ENCODE measurements around the gene RPL27A. TPM values are rescaled to one million over a fixed set of nuclear protein-coding genes. Genes with fewer than 3 reads are reported as not detected.

The RPL27A gene
- total RNA-seq, 1 experiment from 2014 or later = 1,055 TPM

DNA sequence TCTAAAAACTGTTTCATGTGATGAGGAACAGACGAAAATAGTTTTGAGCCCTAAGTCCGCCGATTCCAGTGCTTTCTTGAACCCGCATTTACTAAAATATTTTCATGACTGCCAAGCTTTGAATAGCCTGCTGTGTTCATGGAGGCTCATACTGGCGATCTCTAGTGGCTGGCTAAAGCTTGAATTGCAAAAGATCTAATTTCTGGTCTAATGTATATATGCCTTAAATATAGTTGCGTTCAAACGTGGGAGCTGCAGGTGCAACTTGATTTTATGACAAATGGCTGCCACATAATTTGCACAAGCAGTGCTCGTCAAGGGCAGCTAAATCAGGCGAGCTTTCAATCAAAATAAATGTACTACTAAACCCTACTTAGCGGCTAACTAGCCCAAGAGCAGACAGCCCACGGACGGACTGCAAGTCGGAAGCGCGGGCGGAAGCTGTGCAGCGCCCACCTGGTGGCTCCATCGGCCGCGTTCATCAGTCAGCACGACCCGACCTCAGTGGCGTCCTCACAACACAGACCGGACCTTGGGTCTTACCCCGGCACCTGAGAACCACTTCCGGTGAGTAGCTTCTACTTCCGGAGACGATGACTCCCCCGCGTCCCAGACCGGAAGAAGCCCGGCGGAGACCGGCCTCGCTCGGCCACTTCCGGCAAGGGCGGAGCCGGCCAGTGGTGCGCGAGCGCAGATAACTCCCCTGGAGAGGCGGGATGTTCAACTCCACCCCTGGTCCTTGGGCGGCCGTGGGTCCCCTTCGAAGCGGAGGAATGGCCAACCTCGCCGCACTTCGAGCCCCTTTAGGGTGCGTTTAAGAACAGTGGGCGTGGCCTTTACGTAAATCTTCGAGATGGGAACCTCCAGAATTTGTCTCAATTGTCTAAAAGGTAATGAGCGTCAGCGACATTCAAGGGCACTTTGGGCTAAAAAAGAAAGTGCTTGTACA is 6.1 kb downstream of the RPL27A start:
- intact Hi-C loops (cut with micrococcal nuclease) = loop anchor here (1.0 to 5.0 kb wide), 4 partner anchors 80 to 274 kb away; partner anchors contain the start of gene TMEM9B
- H3K4me1 ChIP-seq (ENCODE audit: control insufficient read depth in 1 of 2, insufficient read depth in 2 of 2, low read length in 2 of 2) = peaks cover 27 to 59% of the 10 kb centered on the region in 2 experiments
- TF ChIP-seq TCF7L2 (IDR thresholded peaks at IDR 0.05; ENCODE audit: borderline replicate concordance, extremely low read depth, insufficient read depth, insufficient read length) (peak; percentile 40), CEBPB (IDR thresholded peaks at IDR 0.05; ENCODE audit: low read depth) (no peak), CBX3 (IDR thresholded peaks at IDR 0.05; ENCODE audit: low read depth) (no peak), ELF1 (IDR thresholded peaks at IDR 0.05; ENCODE audit: borderline replicate concordance, low read depth) (no peak), RAD21 (IDR thresholded peaks at IDR 0.05; ENCODE audit: low read depth) (no peak), POLR2A (IDR thresholded peaks at IDR 0.05; ENCODE audit: borderline replicate concordance, extremely low read depth, insufficient read depth, insufficient read length) (peak; percentile 90), EZH2 (IDR thresholded peaks at IDR 0.05) (no peak), SRF (IDR thresholded peaks at IDR 0.05; ENCODE audit: low read depth) (no peak), SIN3A (IDR thresholded peaks at IDR 0.05; ENCODE audit: low read depth) (no peak), MAX (IDR thresholded peaks at IDR 0.05) (no peak), POLR2AphosphoS5 (IDR thresholded peaks at IDR 0.05; ENCODE audit: low read depth, low read length) (peak; percentile 97), YY1 (IDR thresholded peaks at IDR 0.05; ENCODE audit: extremely low read depth, insufficient replicate concordance, low read depth, low read length) (peak; percentile 47), CTCF (IDR thresholded peaks at IDR 0.05 in 2 of 3, conservative IDR thresholded peaks at IDR 0.05 in 1 of 3; ENCODE audit: borderline replicate concordance in 1 of 3, insufficient read depth in 1 of 3, low read depth in 2 of 3, low read length in 2 of 3) (peak in 1 of 3 experiments; percentile 13; a peak in 2 of 6 replicates), ZNF274 (IDR thresholded peaks at IDR 0.05; ENCODE audit: low read depth, low read length) (no peak), ATF3 (IDR thresholded peaks at IDR 0.05) (no peak), EGR1 (IDR thresholded peaks at IDR 0.05; ENCODE audit: low read depth) (no peak), FOSL1 (IDR thresholded peaks at IDR 0.05; ENCODE audit: low read depth) (no peak)
- TF ChIP-seq, protein P1, sequence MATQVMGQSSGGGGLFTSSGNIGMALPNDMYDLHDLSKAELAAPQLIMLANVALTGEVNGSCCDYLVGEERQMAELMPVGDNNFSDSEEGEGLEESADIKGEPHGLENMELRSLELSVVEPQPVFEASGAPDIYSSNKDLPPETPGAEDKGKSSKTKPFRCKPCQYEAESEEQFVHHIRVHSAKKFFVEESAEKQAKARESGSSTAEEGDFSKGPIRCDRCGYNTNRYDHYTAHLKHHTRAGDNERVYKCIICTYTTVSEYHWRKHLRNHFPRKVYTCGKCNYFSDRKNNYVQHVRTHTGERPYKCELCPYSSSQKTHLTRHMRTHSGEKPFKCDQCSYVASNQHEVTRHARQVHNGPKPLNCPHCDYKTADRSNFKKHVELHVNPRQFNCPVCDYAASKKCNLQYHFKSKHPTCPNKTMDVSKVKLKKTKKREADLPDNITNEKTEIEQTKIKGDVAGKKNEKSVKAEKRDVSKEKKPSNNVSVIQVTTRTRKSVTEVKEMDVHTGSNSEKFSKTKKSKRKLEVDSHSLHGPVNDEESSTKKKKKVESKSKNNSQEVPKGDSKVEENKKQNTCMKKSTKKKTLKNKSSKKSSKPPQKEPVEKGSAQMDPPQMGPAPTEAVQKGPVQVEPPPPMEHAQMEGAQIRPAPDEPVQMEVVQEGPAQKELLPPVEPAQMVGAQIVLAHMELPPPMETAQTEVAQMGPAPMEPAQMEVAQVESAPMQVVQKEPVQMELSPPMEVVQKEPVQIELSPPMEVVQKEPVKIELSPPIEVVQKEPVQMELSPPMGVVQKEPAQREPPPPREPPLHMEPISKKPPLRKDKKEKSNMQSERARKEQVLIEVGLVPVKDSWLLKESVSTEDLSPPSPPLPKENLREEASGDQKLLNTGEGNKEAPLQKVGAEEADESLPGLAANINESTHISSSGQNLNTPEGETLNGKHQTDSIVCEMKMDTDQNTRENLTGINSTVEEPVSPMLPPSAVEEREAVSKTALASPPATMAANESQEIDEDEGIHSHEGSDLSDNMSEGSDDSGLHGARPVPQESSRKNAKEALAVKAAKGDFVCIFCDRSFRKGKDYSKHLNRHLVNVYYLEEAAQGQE (IDR thresholded peaks at IDR 0.05; ENCODE audit: low read depth) = no peak
- peaks cover 52% of the 10 kb centered on the region for H3K79me2 ChIP-seq (ENCODE audit: insufficient read depth, low read length)
- no peaks in the 10 kb centered on the region for H3K9me3 ChIP-seq (ENCODE audit: control insufficient read depth in 1 of 2, insufficient read depth in 1 of 2, low read depth in 1 of 2, low read length in 2 of 2)
- peaks cover 24 to 33% of the 10 kb centered on the region in 2 experiments for H3K36me3 ChIP-seq (ENCODE audit: control insufficient read depth in 1 of 2, insufficient read depth in 2 of 2, low read length in 2 of 2)
- DNase-seq (ENCODE audit: low read depth, low spot score) (peak; percentile 97), ATAC-seq (peak; percentile 86)
- ChIA-PET POLR2A (interaction anchor here (0.7 to 3.4 kb wide), 14 partner anchors 11 to 271 kb away, joined by 3 to 22 read pairs (median 4); a partner anchor contains a TSS), CTCF (interaction anchor here (0.9 to 2.0 kb wide), 6 partner anchors 80 to 449 kb away, joined by 3 to 12 read pairs (median 3); partner anchors contain the start of gene TMEM9B), RAD21 (ENCODE audit: low non-redundant PET in 1 of 2, low total read pairs in 2 of 2, uncharacterized antibody in 2 of 2, unreplicated experiment in 2 of 2) (interaction anchor here in 1 of 2 experiments (0.7 to 1.0 kb wide), 2 partner anchors 56 to 80 kb away, joined by 3 read pairs; no protein-coding TSS in a partner anchor)
- no peak overlapping the region for H2AFZ ChIP-seq (ENCODE audit: low read depth, low read length, poor library complexity, severe bottlenecking)
- TSS peak; percentile 92 for BruUV-seq (replicated peaks)
- H4K20me1 ChIP-seq (ENCODE audit: insufficient read depth) = peaks cover 3% of the 10 kb centered on the region; the same call in 1 of the 2 replicates
- peak overlapping the region; percentile 63 for H3K4me3 ChIP-seq (replicated peaks in 1 of 2; ENCODE audit: low read depth in 1 of 2, low read length in 2 of 2)
- peak overlapping the region; percentile 97 for H3K27ac ChIP-seq (ENCODE audit: low read depth, low read length)
- peak overlapping the region; percentile 80 for H3K4me2 ChIP-seq (ENCODE audit: low read length)
- H3K27me3 ChIP-seq (ENCODE audit: insufficient read depth, low read length) = no peaks in the 10 kb centered on the region
- H3K9me2 ChIP-seq (ENCODE audit: insufficient read depth) = no peaks in the 10 kb centered on the region
- peak overlapping the region; percentile 99 for H3K9ac ChIP-seq (ENCODE audit: low read length)
